Stimulated activated CD4-positive, alpha-beta T cell treated with anti-CD3 and anti-CD28 coated beads, Interleukin-15, amount 100 ng/mL, for 24 hours (primary cell): ENCODE data around the gene HDAC3.

ENCODE experiments used
- DNase-seq: peaks from one replicate; pipeline ENCODE4 v3.0.0-alpha.2; 2020

The HDAC3 gene

GRCh38 chr5:141657937-141658545, 21.4 kb upstream of the HDAC3 start:
- DNase-seq = no peak

- no peak for DNase-seq
Observed at GRCh38 chr5:141657404-141657803, 20.8 kb upstream of the HDAC3 start.

- DNase-seq = no peak
Observed at GRCh38 chr5:141656396-141656795, 19.7 kb upstream of the HDAC3 start.

GRCh38 chr5:141655020-141655419, 18.4 kb upstream of the HDAC3 start:
- no peak for DNase-seq

GRCh38 chr5:141654298-141654697, 17.6 kb upstream of the HDAC3 start:
- DNase-seq = no peak

GRCh38 chr5:141651728-141652105, 15.1 kb upstream of the HDAC3 start:
- DNase-seq = no peak

DNA sequence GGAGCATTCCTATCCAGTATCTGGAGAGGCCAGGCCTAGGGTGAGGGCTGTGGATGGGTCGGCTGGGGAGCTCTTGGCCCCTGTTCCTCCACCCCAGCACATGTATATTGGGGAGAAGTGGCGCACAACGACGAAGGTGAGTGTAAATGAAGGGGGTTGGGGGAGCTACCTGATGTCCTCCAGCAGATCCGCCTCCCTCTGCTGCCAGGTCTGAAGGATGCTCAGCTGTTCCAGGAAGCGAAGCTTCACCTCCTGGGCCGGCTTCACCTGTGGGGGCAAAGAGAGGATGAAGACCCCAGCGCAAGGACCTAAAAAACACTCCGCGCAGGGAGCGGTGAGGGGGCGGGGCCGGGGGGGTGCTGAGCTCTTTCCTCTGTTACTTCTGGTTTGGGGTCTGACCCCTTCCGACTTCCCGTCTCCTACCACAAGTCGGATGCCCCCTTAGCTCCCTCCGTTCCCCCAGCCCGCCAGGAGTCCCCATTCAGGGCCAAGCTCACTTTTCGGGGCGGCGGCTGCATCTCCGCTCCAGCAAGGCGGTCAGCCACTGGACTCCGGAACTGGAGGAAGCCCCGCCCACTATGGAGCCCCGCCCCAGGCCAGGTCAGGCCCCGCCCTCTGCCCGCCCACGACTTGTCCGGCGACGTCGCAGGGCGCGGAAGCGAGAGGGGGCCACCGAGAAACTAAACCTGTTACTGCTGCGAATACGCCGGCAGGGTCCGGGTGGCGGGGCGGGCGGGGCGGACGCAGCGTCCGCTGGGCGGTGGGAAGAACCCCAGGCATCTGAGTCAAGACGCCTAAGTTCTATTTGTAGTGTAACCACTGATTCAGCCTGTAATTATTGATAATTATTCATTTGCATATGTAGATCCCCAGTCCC, 14.4 kb upstream of the HDAC3 start, which contains the start of gene FCHSD1:
FCHSD1 (minus strand) TSS at position 568 of the 877 bp plus-strand sequence; CDS start at position 518, 50 bp downstream.
- peak; percentile 87 for DNase-seq

GRCh38 chr5:141649972-141650371, 13.3 kb upstream of the HDAC3 start:
- no peak for DNase-seq

DNA sequence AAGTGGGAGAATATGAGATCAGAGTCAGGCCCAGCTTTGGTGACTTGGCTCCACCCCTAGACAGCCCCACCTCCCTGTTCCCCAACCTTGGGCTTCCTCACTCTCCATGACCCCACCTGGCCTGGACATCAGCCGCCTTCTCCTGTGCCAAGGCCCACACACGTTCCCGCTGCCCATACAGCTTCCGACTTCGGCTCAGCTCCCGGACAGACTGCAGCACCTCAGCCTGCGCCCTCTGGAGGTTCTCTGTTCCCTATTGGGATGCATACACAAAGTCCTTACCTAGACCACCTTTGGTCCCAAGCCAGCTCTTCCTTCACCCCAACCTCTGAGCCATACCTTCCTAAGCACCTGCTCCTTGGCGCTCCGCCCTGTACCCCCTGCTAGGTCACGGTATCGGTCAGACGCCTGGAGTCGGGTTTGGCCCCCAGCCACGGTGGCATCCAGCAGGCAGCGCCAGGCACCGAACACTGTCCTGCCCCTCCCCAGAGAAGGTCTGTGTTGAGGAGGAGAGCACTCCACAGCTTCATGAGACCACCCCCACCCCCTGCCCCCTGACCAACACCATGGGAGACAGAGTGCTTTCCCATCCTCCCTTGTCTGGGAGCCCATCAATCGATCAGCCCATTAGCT, 12.5 kb upstream of the HDAC3 start:
- DNase-seq = no peak

DNA sequence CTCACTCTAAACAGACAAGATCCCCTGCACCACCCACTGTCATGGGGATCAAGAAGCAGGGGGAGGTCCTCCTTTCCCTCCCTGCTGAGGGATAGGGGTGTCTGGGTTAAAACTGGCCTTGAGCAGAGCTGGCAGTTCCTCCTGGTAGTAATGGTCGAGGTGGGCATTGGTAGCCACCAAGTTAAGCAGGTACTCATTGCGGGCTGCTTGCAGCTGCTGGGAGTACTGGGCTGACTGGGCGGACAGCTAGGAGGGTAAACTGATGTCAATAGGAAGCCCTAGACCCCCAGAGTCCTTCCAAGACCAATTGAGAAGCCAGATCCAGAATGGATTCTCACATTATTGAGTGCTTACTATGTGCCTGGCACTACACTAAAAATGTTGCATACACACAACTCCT, 11.2 kb upstream of the HDAC3 start:
- no peak for DNase-seq

DNA sequence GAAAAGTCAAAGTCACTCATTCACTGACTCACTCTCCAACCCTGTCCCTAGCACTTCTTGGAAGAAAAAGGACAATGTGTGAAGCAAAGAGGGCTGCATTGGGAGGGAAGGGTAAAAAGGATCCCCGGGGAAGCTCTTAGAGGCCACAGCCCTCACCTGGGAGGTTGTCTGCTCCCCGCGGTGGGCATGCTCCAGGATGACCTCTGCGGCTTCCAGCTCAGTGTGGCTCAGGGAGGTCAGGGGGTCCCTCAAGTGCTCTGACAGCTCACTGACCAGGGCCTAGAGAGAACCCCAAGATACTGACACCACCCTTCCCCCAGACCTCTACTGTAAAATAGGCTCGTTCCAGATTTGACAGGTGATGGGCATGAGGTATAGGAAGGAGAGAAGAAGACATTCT, 10.6 kb upstream of the HDAC3 start:
- DNase-seq = no peak

- DNase-seq = no peak
Observed at GRCh38 chr5:141646026-141646425, 9.4 kb upstream of the HDAC3 start.

DNA sequence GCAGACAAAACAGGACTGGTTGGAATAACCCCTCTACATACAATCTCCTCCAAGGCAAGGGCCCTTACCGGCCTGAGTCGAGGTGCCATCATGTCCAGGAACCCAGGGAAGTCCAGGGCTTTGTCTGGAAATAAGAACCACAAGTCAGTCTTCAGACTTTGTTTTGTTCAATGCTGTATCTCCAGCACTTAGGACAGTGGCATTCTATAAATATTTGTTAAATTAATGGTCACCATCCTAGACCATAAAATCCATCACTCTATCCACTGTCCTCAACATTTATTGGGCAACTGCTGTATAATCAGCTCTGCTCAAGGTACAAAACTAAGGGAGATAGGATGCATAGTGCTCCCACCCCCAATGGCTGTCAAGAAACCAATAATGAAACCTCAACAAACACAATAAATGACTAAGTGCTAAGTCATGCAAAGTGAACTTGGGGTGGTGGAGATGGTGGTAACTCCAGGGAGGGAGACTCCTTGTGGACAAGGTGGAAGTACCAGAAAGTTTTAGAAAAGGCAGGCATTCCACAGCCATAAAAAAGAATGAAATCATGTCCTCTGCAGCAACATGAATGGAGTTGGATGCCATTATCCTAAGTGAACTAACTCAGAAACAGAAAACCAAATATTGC, 5.1 kb upstream of the HDAC3 start:
- peak; percentile 33 for DNase-seq

GRCh38 chr5:141640698-141641097, 4.0 kb upstream of the HDAC3 start:
- no peak for DNase-seq

DNA sequence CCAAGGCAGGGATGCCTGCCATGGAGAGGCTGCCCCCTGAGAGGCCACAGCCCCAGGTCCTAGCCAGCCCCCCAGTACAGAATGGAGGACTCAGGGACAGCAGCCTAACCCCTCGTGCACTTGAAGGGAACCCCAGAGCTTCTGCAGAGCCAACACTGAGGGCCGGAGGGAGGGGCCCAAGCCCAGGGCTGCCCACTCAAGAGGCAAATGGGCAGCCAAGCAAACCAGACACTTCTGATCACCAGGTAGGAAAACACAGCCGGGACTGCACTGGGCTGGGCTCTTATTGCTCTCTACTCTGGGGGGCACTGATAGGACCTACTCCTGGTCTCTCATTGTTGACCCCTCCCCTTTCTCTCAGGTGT, 3.4 kb upstream of the HDAC3 start:
- no peak for DNase-seq

GRCh38 chr5:141639357-141640050, 2.9 kb upstream of the HDAC3 start:
- DNase-seq = no peak

- DNase-seq = no peak
Observed at GRCh38 chr5:141638771-141639170, 2.1 kb upstream of the HDAC3 start.

DNA sequence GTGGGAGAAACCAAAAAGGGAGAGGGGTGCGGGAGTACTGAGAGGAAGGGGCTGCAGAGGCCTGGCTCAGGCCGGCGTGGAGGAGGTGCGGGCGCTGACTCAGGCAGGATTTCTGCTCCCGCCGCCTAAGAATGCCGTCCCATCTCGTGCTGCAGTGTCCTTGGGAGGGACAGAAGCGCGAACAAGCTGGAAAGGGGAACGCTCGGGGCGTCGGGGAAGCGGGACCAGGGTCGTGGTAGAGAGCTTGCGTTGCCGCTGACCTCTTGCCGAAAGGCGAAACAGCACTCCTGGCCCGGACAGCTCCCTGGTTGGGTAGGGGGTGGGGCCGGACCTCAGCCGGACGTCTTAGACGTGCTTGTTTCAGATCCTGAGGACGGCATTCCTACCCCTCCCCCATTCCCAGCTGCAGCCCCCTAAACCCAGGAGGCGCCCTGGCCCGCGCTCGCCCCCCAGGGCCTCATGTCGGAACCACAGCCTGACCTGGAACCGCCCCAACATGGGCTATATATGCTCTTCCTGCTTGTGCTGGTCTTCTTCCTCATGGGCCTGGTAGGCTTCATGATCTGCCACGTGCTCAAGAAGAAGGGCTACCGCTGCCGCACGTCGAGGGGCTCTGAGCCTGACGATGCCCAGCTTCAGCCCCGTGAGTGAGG, 1.2 kb upstream of the HDAC3 start:
- peak; percentile 70 for DNase-seq

GRCh38 chr5:141637123-141637766, 596 bp upstream of the HDAC3 start:
- DNase-seq = peak; percentile 75

GRCh38 chr5:141636106-141636412, 590 bp downstream of the HDAC3 start:
- DNase-seq = no peak

DNA sequence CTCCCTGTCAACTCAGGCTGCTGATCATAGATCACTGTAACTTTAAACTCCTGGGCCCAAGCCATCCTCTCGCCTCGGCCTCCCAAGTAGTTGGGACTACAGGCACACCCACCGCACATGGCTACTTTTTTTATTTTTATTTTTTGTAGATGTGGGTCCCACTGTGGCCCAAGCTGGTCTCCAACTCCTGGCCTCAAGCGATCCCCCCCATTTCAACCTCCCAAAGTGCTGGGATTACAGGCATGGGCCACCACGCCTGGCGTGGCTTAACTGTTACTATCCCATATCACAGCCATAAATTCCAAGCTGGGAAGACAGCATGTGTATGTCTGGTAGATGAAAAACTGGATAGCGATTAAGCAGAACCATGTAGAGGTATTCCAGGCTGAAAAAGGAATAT, 1.0 kb downstream of the HDAC3 start:
- DNase-seq = no peak

DNA sequence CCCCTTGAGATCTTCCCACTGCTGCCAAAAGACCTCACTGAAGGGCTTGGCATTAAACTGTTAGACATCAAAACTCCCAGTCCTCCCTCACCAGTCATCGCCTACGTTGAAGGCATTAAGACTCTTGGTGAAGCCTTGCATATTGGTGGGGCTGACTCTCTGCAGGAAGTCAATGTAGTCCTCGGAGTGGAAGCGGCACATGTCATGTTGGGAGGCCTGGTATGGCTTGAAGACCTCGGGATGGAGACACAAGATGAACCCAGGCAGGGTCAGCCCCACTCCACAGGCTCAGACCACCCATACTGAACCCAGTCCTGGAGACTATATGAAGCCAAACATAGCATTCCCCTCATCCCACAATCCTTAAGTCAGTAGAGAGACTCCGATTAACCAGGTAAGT, 1.9 kb downstream of the HDAC3 start:
- DNase-seq = no peak
